ENCODE measurements around the gene TAS2R20.

DNA sequence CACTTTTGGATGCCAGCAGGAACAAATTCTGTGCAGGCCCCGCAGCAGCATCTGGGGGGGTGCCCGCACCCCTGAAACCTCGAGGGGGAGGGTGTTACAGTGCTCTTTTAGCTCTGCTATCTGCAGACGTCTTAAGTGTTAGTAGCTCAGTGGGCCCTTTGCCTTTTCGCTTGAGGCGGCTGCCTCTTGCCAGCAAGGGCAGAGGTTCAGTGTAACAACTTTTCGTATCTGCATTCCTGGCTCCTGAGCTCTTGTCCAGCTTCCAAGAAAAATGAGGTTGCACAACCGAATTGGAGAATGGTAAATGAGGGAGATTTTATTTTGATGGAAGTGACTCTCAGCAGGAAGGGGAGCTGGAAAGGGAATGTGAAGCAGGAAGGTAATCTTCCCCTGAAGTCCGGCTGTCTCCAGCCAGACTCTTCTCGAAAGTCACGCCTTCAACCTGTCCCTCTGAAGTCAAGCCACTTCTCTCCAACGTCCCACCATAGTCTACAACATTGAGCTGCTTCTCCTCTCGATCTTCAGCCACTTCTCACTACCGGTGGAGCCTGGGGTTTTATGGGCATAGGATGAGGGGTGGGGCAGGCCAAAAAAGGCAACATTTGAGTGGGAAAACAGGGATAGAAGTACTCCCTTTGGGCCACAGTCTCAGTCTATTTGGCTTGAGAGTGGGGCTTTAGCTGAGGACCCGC lies 29.2 kb downstream of the TAS2R20 start:
- no peak for TF ChIP-seq RAD21 (IDR thresholded peaks at IDR 0.05; ENCODE audit: low read length)
- TF ChIP-seq, protein P1, sequence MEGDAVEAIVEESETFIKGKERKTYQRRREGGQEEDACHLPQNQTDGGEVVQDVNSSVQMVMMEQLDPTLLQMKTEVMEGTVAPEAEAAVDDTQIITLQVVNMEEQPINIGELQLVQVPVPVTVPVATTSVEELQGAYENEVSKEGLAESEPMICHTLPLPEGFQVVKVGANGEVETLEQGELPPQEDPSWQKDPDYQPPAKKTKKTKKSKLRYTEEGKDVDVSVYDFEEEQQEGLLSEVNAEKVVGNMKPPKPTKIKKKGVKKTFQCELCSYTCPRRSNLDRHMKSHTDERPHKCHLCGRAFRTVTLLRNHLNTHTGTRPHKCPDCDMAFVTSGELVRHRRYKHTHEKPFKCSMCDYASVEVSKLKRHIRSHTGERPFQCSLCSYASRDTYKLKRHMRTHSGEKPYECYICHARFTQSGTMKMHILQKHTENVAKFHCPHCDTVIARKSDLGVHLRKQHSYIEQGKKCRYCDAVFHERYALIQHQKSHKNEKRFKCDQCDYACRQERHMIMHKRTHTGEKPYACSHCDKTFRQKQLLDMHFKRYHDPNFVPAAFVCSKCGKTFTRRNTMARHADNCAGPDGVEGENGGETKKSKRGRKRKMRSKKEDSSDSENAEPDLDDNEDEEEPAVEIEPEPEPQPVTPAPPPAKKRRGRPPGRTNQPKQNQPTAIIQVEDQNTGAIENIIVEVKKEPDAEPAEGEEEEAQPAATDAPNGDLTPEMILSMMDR (conservative IDR thresholded peaks at IDR 0.05; ENCODE audit: low read depth, low read length), result no peak
- TF ChIP-seq POLR2A (IDR thresholded peaks at IDR 0.05; ENCODE audit: low read depth, low read length), result no peak
- TF ChIP-seq RFX5 (IDR thresholded peaks at IDR 0.05; ENCODE audit: low read depth, low read length), result no peak
- no peak for TF ChIP-seq NFE2L2 (IDR thresholded peaks at IDR 0.05; ENCODE audit: low read depth, low read length)
- TF ChIP-seq, protein P2, sequence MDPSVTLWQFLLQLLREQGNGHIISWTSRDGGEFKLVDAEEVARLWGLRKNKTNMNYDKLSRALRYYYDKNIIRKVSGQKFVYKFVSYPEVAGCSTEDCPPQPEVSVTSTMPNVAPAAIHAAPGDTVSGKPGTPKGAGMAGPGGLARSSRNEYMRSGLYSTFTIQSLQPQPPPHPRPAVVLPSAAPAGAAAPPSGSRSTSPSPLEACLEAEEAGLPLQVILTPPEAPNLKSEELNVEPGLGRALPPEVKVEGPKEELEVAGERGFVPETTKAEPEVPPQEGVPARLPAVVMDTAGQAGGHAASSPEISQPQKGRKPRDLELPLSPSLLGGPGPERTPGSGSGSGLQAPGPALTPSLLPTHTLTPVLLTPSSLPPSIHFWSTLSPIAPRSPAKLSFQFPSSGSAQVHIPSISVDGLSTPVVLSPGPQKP (IDR thresholded peaks at IDR 0.05; ENCODE audit: borderline replicate concordance, low read depth, low read length), result no peak
- TF ChIP-seq RCOR1 (IDR thresholded peaks at IDR 0.05; ENCODE audit: insufficient replicate concordance, low read length), result no peak
- TF ChIP-seq MAZ (IDR thresholded peaks at IDR 0.05; ENCODE audit: borderline replicate concordance, low read depth, low read length), result no peak
